Stimulated activated CD8-positive, alpha-beta memory T cell treated with anti-CD3 and anti-CD28 coated beads, Interleukin-12 subunit alpha, Interleukin-12 subunit beta, amount 100 ng/mL, for 4 hours (primary cell): Measurements from ENCODE around the gene WFDC10A.
"Not testable (repeated sequence)": the region's sequence is repeated elsewhere in the genome, so short reads cannot be mapped to it uniquely, and the experiment has no call there.

Experiments
- DNase-seq: peaks from one replicate; pipeline ENCODE4 v3.0.0-alpha.2; 2020; ENCODE audit warnings: low read depth

The WFDC10A gene

GRCh38 chr20:45629496-45630100, at the start of gene WFDC10A:
TSS of gene WFDC10A (plus strand) at chr20:45629739. CDS start at chr20:45629814, 75 bp downstream.
- DNase-seq: no peak

DNA sequence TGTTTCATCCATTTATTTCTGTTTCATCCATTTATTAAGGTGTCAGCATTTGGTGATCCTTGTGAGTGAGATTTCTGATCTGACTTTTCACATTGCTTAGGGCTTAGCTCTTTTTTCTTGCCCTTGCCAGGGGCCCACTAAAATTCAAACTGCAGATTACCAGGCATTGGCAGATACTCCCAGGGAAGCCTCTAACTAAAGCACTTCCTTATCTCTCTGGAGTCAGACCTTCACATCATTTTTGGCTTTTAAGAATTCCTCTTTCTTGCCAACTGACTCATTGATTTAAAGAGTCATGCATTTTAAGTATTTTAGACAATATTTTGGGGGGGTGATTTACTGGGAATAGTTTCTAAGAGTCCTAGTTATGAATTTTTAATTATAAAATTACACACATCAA, 47.8 kb upstream of the WFDC10A start:
- no peak for DNase-seq

DNA sequence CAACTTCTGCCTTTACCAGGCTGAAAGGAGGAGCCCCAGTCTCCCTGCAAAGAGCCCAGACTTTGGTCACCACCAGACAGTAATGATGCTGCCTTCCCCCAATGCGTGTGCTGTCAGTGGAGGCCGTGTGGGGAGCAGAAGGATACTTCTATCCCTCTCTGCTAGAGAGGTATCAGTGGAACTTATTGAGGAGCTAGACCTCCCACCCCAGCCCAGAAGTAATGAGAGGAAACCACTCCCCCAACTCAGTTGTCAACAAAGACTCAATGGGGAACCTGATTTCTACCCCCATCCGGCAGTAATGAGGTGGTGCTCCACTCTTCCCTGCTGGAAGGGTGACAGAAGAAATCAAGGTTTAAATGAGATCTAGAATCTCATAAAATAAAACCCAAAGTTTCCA, 46.0 kb upstream of the WFDC10A start:
- no peak for DNase-seq

DNA sequence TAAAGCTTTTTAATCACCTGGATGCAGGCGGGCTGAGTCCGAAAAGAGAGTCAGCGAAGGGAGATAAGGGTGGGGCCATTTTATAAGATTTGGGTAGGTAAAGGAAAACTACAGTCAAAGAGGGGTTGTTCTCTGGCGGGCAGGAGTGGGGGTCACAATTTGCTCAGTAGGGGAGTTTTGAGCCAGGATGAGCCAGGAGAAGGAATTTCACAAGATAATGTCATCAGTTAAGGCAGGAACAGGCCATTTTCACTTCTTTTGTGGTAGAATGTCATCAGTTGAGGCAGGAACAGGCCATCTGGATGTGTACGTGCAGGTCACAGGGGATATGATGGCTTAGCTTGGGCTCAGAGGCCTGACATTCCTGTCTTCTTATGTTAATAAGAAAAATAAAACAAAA, 45.2 kb upstream of the WFDC10A start:
- not testable (repeated sequence) for DNase-seq

- DNase-seq: not testable (repeated sequence)
Observed at GRCh38 chr20:45585986-45586385, 43.6 kb upstream of the WFDC10A start.

DNA sequence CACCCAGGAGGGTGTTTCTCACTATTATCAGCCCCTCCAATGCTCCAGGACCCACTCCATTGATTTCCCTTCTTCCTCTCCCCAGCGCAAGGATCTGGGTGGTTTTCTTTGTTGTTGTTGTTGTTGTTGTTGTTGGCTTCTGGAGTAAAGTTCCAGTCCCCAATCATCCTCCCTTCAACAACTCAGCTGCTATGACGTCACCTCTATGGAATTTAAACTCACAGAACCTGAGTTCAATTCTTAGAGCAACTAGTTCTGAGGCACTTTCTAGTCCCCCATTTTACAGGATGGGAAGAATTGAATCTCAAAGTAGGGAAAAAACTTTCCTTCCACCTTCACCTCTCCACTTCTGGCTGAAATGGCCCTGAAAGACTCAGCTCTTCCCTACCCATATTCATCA, 40.7 kb upstream of the WFDC10A start:
- no peak for DNase-seq

GRCh38 chr20:45589725-45590124, 39.8 kb upstream of the WFDC10A start:
- DNase-seq: no peak

DNA sequence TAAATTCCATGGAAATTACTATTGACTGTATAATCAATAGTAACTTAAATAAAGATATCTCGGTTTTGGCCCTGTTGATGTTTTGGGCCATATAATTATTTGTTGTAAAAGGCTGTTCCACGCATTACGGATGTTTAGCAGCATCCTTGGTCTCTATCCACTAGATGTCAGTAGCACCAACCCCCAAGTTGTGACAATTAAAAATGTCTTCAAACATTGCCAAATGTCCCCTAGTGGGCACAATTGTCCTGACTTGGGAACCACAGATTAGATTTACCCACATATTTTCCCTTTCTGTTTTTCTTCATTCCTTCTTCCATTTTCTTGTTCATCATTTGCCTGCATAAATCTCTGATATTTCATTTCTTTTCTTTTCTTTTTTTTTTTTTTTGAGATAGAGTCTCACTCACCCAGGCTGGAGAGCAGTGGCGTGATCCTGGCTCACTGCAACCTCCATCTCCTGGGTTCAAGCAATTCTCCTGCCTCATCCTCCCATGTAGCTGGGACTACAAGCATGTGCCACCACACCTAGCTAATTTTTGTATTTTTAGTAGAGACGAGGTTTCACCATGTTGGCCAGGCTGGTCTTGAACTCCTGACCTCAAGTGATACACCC, 36.9 kb upstream of the WFDC10A start:
- DNase-seq: no peak

- DNase-seq: no peak
Observed at GRCh38 chr20:45593498-45593897, 36.0 kb upstream of the WFDC10A start.

DNA sequence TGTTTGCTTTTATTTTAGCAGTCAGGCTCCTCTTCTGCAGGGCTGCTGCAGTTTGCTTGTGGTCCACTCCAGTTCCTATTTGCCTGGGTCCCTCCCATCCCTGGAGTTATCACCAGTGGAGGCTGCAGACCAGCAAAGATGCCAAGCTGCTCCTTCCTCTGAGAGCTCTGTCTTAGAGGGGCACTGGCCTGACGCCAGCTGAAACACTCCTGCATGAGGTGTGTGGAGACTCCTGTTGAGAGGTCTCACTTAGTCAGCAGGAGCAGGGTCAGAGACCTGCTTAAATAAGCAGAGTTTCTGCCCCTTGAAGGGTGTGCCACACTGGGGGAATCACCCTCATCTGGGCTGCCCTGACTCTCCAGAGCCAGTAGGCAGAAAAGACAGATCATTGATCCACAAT, 34.3 kb upstream of the WFDC10A start:
- no peak for DNase-seq

DNA sequence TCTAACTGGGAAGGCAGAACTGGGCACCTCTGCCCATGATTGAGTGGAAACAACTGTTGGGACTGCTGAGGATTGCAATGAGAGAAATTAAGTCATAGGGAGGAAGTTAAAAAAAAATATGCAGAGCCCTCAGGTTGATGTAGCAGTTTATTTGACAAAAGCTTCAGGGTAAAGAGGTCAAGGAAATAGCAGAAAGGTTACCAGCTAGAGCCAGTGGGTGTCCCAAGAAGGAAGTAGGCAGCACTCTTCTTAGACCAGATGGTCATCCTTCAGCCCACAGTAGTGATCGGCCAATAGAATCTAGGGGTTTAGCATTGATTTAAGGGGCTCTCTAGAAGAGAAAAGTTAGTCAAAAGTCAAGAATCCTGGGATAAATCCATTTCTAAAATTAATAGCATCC, 21.7 kb upstream of the WFDC10A start:
- DNase-seq: no peak

GRCh38 chr20:45611054-45611453, 18.5 kb upstream of the WFDC10A start:
- no peak for DNase-seq

DNA sequence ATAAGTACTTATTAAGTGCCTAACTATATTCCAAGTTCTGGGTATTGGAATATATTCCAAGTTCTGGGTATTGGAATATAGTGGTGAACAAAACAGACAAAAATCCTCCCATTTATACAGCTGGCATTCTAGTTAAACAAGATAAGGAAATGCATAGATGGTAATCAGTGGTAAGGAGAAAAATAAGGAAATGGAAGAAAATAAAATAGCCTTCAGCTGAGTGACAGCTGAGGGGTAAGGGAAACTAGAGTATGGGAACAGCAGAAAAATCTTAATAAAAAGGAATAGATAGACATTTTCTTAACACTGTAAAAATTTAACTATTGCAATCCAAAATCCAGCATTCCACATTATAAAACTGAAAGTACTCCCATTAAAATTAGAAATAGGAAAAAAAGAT, 17.2 kb upstream of the WFDC10A start:
- no peak for DNase-seq

DNA sequence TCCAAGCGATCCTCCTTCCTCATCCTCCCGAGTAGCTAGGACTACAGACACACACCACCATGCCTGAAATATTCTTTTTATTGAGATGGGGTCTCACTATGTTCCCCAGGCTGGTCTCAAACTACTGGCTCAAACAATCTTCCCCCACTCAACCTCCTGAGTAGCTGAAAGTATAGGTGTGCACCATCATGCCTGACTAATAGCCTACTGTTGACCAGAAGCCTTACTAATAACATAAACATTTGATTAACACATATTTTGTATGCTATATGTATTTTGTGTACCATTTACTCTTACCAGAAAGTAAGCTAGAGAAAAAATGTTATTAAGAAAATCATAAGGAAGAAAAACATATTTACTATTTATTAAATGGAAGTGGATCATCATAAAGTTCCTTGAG, 11.9 kb upstream of the WFDC10A start:
- no peak for DNase-seq

GRCh38 chr20:45621593-45621992, 7.9 kb upstream of the WFDC10A start:
- DNase-seq: no peak

- DNase-seq: no peak
Observed at GRCh38 chr20:45626540-45626939, 3.0 kb upstream of the WFDC10A start.

GRCh38 chr20:45630371-45630770, 832 bp downstream of the WFDC10A start:
- DNase-seq: no peak

- no peak for DNase-seq
Observed at GRCh38 chr20:45631184-45631583, 1.6 kb downstream of the WFDC10A start, which contains the start of gene WFDC9. TSS of gene WFDC9 (minus strand) at chr20:45631284. CDS start at chr20:45610181, 21,103 bp downstream.

- no peak for DNase-seq
Observed at GRCh38 chr20:45636513-45636912, 7.0 kb downstream of the WFDC10A start.

- DNase-seq: no peak
Observed at GRCh38 chr20:45639687-45640086, 10.1 kb downstream of the WFDC10A start.

GRCh38 chr20:45641076-45641475, 11.5 kb downstream of the WFDC10A start:
- DNase-seq: not testable (repeated sequence)

DNA sequence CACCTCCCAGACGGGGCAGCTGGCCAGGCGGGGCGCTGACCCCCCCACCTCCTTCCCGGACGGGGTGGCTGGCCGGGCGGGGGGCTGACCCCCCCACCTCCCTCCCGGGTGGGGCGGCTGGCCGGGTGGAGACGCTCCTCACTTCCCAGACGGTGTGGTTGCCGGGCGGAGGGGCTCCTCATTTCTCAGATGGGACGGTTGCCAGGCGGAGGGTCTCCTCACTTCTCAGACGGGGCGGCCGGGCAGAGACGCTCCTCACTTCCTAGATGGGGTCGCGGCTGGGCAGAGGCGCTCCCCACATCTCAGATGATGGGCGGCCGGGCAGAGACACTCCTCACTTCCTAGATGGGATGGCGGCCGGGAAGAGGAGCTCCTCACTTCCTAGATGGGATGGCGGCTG, 16.3 kb downstream of the WFDC10A start:
- not testable (repeated sequence) for DNase-seq

DNA sequence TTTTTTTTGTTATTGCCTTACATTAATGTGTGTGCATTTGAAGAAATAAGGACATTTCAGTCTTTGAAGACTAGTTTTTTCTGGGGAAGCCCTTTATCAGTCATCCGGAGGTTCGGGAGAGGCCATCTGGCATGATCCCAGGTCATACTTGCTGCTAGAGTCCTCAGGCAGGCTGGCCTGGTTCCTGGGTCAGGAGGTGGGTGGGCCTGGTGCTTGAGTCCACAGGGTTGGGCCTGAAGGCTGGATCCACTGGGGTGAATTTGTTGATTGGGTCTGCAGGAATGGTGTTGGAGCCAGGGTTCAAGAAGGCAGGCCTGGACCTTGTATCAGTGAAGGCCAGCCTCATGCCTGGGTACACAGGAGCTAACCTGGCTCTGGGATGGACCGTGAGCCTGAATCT, 17.3 kb downstream of the WFDC10A start:
- no peak for DNase-seq

GRCh38 chr20:45647441-45648050, 18.0 kb downstream of the WFDC10A start:
- no peak for DNase-seq
